HG02973 (cell line): ENCODE results near the gene LAMC1.

Experiments
- ATAC-seq: cut with Tn5 transposase; IDR thresholded peaks from one replicate; pipeline ENCODE4 v1.9.1; 2021; ENCODE audit warnings: moderate library complexity; ENCODE audit not compliant: unreplicated experiment

The LAMC1 gene

GRCh38 chr1:183019860-183020259 is 3.4 kb upstream of the LAMC1 start:
- ATAC-seq = no peak

DNA sequence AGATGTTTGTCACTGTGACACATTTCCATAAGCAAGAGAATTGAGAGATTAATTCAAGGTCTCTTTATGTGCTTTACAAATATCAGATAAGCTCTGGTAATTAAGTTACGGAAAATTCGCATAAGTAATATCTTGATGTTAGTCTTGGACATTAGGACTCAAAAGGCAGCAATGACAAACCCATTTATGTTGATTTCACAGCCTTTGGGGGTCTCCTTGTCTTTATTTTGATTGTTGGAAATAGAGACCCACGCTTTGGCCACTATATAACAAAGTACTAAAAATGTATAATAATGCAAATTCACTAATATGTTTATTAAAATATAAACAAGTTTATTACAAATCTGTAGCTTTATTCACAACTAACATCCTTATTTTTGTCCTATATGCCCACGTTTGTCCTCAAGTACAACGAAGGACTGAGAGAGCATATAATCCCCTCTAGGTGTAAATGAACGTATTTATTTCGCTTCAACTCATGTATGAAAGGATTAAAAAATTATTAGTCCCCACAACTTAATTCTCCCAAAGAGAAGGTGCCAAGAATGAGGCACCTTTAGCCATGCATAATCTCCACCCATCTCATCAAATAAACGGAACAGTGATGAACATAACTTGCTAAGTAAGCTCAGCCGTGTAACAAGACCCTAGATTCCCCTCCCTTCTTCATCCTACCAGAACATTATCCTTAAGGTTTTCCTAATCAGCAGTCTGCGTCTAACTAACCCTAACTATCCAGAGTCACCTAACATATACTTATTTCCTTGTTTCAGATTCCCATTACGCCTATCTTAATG is 1.6 kb upstream of the LAMC1 start:
- no peak for ATAC-seq

- peak; percentile 39 for ATAC-seq
Measured at GRCh38 chr1:183022202-183023145, 746 bp upstream of the LAMC1 start.

DNA sequence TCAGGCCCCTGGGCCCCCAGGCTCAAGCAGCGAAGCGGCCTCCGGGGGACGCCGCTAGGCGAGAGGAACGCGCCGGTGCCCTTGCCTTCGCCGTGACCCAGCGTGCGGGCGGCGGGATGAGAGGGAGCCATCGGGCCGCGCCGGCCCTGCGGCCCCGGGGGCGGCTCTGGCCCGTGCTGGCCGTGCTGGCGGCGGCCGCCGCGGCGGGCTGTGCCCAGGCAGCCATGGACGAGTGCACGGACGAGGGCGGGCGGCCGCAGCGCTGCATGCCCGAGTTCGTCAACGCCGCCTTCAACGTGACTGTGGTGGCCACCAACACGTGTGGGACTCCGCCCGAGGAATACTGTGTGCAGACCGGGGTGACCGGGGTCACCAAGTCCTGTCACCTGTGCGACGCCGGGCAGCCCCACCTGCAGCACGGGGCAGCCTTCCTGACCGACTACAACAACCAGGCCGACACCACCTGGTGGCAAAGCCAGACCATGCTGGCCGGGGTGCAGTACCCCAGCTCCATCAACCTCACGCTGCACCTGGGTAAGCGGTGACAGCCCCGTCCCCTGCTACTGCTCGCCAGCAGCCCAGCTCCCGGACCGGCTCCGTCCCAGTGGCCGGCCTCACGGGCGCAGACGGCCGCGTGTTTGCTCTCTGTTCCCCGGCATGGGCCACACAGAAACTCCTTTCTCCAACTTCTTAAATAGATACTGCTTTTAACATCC is 539 bp downstream of the LAMC1 start:
- peak; percentile 61 for ATAC-seq

GRCh38 chr1:183024317-183025009 is 1.2 kb downstream of the LAMC1 start:
- no peak for ATAC-seq

- no peak for ATAC-seq
Measured at GRCh38 chr1:183025010-183025337, 1.8 kb downstream of the LAMC1 start.

DNA sequence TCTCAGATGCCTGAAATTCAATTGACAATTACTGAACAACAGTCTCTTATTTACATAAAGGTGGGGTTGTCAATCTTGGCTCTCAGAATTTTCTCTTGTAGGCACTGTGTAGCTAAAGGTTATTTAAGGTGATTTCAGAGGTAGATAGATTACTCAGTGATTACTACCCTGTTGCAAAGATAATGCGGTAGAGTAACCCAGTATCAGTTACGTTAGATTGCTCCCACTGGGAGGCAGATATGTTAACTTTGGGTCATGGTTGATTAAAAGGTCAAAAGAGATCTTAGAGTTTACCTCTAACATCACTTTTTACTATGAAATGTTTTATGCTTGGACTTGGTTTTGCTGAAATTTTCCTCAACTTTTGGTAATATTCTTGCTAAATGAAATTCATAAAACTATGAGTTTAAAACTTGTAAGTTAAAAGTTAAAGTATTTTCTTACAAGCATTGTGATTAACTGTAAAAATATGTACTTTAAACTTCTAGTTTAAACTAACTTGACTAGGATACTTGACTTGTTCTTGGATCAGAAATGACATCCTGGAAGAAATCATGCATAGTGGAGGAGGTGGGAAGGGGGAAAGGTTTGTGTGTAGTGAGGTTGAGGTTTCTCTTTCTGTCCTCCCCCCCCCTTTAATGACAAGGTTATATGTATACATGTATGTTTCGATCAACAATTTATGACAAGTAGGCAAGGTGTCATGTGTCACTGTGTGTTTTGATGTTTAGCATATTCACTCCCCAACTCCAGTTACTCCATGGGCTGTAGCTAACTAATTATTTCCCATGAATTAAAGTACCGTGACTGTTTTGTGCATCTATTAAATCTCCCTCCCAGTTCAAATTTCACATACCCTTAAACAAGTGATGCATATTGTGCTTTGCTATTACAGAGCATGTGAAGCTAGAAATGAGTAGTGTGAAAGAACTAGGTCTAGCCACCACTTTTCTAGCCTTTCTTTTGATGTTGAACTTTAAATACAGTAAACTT is 2.9 kb downstream of the LAMC1 start:
- no peak for ATAC-seq

GRCh38 chr1:183027031-183027430 is 3.8 kb downstream of the LAMC1 start:
- no peak for ATAC-seq

DNA sequence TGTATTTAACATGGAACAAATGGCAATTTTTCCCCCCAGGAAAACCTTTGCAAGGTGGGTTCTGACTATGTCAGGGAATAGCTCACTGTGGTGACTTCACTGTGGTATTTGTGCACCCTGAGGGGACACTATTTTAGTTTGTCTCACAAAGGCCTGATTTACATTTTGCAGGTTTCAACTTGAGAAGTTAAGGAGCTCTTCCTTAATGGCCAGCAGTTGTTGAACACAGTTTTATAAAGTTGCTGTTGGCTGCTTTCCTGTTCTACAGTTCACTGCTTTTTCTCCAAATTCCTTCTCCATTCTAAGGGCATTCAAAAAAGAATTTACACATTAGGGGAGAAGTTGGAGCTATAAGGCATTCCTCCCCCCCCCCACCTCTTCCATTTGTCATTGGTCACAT is 4.6 kb downstream of the LAMC1 start:
- ATAC-seq = no peak

DNA sequence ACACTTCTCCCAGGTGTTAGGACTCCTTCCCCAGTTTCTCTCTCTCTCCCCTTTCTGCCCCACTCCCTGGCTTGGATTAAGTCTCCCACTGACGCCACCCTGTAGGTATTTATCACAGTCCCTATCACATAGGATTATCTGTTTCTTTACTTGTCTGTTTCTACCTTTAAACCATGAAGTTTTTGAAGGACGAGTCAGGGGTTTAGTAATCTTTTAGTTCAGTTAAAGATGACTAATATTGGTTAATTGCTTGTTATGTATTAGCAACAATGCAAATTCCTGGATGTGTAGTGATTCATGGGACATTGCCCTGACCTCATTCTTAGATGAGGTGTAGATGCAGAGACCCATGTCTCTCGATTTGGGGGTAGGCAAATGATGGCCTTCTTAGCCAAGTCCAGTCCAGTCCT is 6.4 kb downstream of the LAMC1 start:
- no peak for ATAC-seq

DNA sequence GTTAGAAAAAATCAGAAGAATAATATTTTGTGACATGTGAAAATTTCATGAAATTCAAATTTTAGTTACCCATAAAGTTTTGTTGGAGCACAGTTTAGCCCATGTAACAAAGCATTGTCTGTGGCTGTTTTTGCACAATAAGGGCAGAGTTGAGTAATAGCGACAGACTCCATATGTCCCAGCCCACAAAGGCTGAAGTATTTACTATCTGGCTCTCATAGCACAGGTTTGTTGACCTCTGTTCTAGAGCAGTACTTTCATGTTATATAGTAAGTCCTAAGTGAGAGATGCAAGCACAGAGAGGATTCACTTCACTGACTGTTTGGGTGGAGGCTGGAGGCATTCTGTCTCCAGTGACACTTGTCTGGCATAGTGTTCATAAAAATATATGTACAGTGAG is 6.8 kb downstream of the LAMC1 start:
- no peak for ATAC-seq

- no peak for ATAC-seq
Measured at GRCh38 chr1:183032122-183032921, 9.1 kb downstream of the LAMC1 start.

DNA sequence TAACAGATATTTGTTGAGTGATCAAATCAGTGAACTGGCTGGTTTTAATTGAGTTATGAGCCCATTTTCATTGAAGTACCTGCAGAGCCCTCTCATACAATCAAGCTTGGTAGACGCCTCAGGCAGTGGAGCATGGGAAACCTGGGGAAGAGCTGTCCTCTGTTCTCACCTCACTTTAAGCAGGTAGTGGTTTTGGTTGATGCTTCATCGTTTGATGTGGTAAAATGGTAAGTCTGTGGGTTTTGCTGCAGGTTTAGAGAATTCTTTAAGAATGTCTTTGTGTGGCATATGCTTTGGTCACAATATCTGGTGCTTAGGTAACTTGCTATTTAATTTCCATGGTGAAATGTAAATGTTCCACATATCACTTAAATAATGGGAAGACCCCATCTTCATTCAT is 10.0 kb downstream of the LAMC1 start:
- no peak for ATAC-seq

GRCh38 chr1:183034682-183035081 is 11.5 kb downstream of the LAMC1 start:
- no peak for ATAC-seq

GRCh38 chr1:183038333-183038866 is 15.2 kb downstream of the LAMC1 start:
- ATAC-seq = no peak

- no peak for ATAC-seq
Measured at GRCh38 chr1:183038913-183039312, 15.7 kb downstream of the LAMC1 start.

DNA sequence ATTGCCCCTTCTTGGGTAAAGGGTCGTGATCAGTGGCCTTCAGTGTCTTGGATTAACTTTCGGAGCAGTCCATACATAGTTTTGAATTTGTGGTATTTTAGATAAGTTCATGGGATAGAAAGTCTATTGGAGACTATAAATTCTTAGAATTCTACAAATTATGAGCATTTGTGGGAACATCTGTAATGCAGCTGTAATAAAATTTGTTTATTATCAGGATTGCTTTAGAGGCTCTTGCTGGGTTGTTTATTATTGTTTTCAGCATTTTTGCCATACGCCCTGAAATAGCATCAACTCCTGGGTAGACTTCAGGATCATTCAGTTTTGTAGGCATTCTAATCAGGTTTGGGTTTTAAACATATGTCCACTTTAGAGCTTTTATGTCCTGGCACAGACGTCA is 16.1 kb downstream of the LAMC1 start:
- no peak for ATAC-seq

GRCh38 chr1:183039985-183040447 is 16.8 kb downstream of the LAMC1 start:
- ATAC-seq = peak; percentile 49
